ENCODE data around the gene GIGYF2.

GIGYF2 gene

GRCh38 chr2:232659359-232659758, 37.8 kb upstream of the GIGYF2 start:
- TF ChIP-seq, protein P1, sequence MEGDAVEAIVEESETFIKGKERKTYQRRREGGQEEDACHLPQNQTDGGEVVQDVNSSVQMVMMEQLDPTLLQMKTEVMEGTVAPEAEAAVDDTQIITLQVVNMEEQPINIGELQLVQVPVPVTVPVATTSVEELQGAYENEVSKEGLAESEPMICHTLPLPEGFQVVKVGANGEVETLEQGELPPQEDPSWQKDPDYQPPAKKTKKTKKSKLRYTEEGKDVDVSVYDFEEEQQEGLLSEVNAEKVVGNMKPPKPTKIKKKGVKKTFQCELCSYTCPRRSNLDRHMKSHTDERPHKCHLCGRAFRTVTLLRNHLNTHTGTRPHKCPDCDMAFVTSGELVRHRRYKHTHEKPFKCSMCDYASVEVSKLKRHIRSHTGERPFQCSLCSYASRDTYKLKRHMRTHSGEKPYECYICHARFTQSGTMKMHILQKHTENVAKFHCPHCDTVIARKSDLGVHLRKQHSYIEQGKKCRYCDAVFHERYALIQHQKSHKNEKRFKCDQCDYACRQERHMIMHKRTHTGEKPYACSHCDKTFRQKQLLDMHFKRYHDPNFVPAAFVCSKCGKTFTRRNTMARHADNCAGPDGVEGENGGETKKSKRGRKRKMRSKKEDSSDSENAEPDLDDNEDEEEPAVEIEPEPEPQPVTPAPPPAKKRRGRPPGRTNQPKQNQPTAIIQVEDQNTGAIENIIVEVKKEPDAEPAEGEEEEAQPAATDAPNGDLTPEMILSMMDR (IDR thresholded peaks at IDR 0.05; ENCODE audit: extremely low read depth, missing control alignments), result no peak
- no peak for DNase-seq (ENCODE audit: low spot score)

DNA sequence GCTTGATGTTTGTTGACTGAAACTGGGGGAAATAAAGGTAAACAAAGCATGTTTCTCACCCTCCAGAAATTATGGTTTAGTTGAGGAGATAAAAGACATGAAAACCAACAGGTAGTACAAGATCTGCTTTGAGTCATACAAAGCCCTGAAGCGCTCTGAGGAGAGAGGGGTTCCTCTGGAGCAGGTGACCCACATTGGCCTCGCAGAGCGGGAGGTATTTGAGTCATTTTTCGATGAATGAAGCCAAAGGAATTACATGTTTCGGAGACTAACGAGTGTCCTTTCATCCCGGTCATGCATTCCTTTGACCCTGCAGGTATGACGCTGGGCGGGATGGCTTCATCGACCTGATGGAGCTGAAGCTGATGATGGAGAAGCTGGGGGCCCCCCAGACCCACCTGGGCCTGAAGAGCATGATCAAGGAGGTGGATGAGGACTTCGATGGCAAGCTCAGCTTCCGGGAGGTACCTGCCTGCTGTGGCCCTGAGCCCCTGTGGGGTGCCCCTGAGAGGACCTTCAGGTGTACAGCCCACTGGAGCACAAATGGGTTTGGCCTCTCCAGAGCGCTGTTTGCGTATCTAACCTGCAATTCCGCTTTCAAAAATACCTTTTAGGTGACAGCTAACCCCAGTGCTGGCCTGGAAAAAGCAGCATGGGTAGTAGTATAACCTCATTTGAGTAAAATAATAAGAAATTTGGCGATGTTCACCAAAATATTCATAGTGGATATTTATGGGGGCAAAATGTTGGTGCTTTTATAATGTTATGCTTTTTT, 34.5 kb upstream of the GIGYF2 start:
- TF ChIP-seq, protein P1 (IDR thresholded peaks at IDR 0.05; ENCODE audit: extremely low read depth, missing control alignments), result no peak
- DNase-seq (ENCODE audit: low spot score), result no peak

DNA sequence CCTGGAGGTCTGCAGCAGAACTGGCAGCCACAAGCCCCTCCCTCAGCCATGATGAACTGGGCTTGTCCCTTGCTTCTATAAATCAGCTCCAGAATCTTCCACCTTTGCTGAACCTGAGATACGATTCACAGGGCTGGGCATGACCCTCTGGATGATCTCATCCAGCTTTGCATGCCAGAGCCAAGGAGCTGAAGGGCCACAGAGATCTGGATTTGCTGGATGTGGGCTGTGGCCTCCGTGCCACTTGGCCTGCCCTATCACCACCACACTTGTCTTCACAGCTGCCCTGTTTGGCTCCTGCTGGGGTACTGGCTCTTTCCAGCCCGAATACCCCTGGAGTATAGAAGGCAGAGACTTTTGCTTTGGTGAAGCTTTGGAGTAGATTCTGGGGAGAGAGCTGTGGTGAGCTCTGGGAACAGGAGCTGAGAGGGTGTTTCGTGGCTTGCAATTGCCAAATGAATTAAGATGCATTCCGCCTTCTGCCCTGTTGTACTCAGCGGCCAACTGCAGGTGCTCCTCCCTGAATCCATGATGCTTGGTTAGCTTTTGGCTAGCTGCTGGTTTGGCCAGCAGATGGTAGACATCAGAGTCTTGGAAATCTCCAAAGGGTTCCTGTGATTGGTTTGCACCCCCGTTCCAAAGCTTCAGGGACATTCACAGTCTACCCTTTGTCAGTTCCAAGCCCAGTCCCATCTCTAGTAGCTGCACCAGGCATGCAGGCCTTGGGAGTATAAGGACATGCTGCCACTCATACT, 30.9 kb upstream of the GIGYF2 start:
- TF ChIP-seq, protein P1 (IDR thresholded peaks at IDR 0.05; ENCODE audit: extremely low read depth, missing control alignments), result no peak
- no peak for DNase-seq (ENCODE audit: low spot score)

DNA sequence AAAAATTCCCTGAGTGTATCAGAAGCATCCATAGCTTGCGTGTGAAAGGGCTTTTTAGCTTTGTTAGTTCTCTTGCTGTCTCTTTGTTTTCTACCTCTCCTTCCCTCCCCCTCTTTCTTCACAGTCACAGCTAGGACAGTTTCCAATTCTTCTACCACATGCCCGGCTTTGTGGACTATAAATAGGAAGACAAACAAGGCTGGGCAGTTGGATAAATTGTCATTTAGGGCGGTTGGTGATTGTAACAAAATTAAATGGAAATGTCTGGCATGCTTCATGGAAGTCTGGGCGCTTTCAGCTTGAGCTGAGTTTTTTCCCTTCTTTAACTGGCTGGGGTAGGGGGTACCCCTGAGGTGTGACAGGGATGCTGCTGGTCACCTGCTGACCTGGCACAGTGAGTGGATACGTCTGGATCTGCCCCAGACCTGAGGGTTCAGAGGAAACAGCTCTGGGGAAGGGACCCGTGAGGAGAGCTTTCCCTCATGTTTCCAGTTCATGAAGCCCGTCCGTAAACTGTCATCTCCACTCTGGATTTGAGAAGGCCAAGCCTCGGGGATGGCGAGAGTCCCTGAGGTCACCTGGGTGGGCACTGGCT, 29.0 kb upstream of the GIGYF2 start:
- no peak for DNase-seq (ENCODE audit: low spot score)
- TF ChIP-seq, protein P1 (IDR thresholded peaks at IDR 0.05; ENCODE audit: extremely low read depth, missing control alignments), result no peak

DNA sequence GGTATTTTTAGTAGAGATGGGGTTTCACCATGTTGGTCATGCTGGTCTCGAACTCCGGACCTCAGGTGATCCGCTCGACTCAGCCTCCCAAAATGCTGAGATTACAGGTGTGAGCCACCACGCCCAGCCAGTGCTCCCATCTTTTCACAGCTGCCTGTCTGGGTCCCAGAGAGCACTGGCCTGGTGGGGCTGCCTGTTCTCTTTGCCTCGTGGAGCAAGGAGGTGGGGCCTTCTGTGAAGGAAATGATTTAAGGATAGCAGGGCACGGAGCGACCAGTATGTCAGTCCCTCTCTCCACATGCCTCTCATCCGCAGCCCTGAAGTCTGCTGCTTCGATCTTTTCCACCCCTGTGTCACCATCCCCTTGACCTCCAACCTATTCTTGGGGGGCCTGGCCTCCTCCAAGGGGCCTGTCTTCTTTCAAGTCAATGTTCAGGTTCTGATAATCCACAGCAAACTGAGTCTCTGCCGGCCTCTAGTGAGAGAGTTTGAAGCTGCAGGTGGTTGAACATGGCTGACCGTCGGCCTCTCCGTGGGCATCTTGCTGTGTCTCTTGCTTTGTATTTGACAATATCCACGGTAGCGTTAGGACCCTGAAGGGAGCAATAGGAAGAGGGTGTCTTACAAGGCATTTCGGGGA, 28.2 kb upstream of the GIGYF2 start:
- DNase-seq (ENCODE audit: low spot score), result no peak

DNA sequence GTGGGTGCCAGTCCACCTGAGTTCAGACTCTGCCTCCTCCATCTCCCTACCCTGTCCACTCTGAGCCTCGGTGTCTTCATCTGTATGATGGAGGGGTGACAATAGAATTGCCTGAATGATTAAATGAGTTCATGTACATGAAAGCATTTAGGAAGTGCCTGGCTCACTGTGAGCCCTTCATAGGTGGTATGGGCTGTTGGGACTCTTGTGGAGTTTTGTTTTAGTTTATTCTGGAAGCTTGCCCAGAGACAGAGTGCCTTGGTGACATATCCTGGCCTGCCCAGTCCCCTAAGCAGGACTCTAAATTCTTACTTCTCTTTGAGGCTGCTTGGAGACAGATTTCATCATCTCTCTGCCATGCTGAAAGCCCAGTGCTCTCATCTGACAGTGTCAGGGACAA, 24.5 kb upstream of the GIGYF2 start:
- no peak for DNase-seq (ENCODE audit: low spot score)
- TF ChIP-seq, protein P1 (IDR thresholded peaks at IDR 0.05; ENCODE audit: extremely low read depth, missing control alignments), result no peak

More for the DNA sequence above, 28.2 kb upstream of the GIGYF2 start:
- TF ChIP-seq, protein P1 (IDR thresholded peaks at IDR 0.05; ENCODE audit: extremely low read depth, missing control alignments), result no peak
